Retina (tissue), 1 donor: ENCODE data around the gene CASP10.

Experiments used
- DNase-seq: peaks from one replicate; pipeline ENCODE4 v3.0.0-alpha.2; 2016

CASP10 gene

GRCh38 chr2:201199847-201200246 lies 16.9 kb downstream of the CASP10 start:
- DNase-seq = no peak

- no peak for DNase-seq
Observed at GRCh38 chr2:201200345-201200744, 17.4 kb downstream of the CASP10 start.

- no peak for DNase-seq
Observed at GRCh38 chr2:201201371-201201770, 18.4 kb downstream of the CASP10 start.

- no peak for DNase-seq
Observed at GRCh38 chr2:201203916-201204654, 21.1 kb downstream of the CASP10 start.

GRCh38 chr2:201204655-201205514 lies 21.9 kb downstream of the CASP10 start:
- DNase-seq = no peak

- DNase-seq = no peak
Observed at GRCh38 chr2:201205515-201205849, 22.5 kb downstream of the CASP10 start.

GRCh38 chr2:201208563-201209252 lies 25.8 kb downstream of the CASP10 start:
- DNase-seq = no peak

GRCh38 chr2:201215963-201216362 lies 33.0 kb downstream of the CASP10 start:
- no peak for DNase-seq

- no peak for DNase-seq
Observed at GRCh38 chr2:201216918-201217317, 34.0 kb downstream of the CASP10 start.

- DNase-seq = no peak
Observed at GRCh38 chr2:201218780-201219179, 35.8 kb downstream of the CASP10 start.

- no peak for DNase-seq
Observed at GRCh38 chr2:201219328-201220096, 36.6 kb downstream of the CASP10 start.

- DNase-seq = no peak
Observed at GRCh38 chr2:201220102-201220570, 37.2 kb downstream of the CASP10 start.

- no peak for DNase-seq
Observed at GRCh38 chr2:201223089-201224073, 40.4 kb downstream of the CASP10 start.

GRCh38 chr2:201228271-201228911 lies 45.5 kb downstream of the CASP10 start:
- DNase-seq = no peak

GRCh38 chr2:201228912-201229290 lies 46.0 kb downstream of the CASP10 start:
- DNase-seq = no peak

- DNase-seq = peak; percentile 50
Observed at GRCh38 chr2:201231781-201232466, 49.0 kb downstream of the CASP10 start.

GRCh38 chr2:201232467-201232815 lies 49.5 kb downstream of the CASP10 start:
- DNase-seq = no peak

GRCh38 chr2:201233192-201233811 lies 50.4 kb downstream of the CASP10 start:
- DNase-seq = no peak

GRCh38 chr2:201233812-201234662 lies 51.1 kb downstream of the CASP10 start:
- no peak for DNase-seq
